ENCODE measurements around the gene KPNB1. TPM values are rescaled to one million over a fixed set of nuclear protein-coding genes. Genes with fewer than 3 reads are reported as not detected.

KPNB1 gene
- total RNA-seq, 1 donor from 2014 or later, result 174 TPM

GRCh38 chr17:47696717-47697642, 47.3 kb downstream of the KPNB1 start:
- DNase-seq, result no peak

GRCh38 chr17:47697906-47698711, 48.4 kb downstream of the KPNB1 start:
- no peak for DNase-seq

GRCh38 chr17:47698749-47699535, 49.2 kb downstream of the KPNB1 start:
- peak; percentile 72 for DNase-seq

- no peak for DNase-seq
These were observed 49.8 kb downstream of the KPNB1 start for GRCh38 chr17:47699536-47699840.

- no peak for DNase-seq
These were observed 51.0 kb downstream of the KPNB1 start for GRCh38 chr17:47700471-47701449.

GRCh38 chr17:47701608-47702007, 51.9 kb downstream of the KPNB1 start:
- DNase-seq, result no peak

GRCh38 chr17:47702391-47702995, 52.8 kb downstream of the KPNB1 start:
- DNase-seq, result no peak

GRCh38 chr17:47703191-47703591, 53.5 kb downstream of the KPNB1 start:
- no peak for DNase-seq

- DNase-seq, result no peak
These were observed 54.0 kb downstream of the KPNB1 start for GRCh38 chr17:47703671-47704070.

GRCh38 chr17:47704116-47704515, 54.4 kb downstream of the KPNB1 start:
- no peak for DNase-seq

- no peak for DNase-seq
These were observed 55.0 kb downstream of the KPNB1 start for GRCh38 chr17:47704736-47705135.

- no peak for DNase-seq
These were observed 56.1 kb downstream of the KPNB1 start for GRCh38 chr17:47705536-47706530.

GRCh38 chr17:47707056-47707804, 57.5 kb downstream of the KPNB1 start:
- DNase-seq, result peak; percentile 89

GRCh38 chr17:47707884-47708283, 58.2 kb downstream of the KPNB1 start:
- no peak for DNase-seq

GRCh38 chr17:47708312-47708863, 58.7 kb downstream of the KPNB1 start:
- DNase-seq, result no peak

- DNase-seq, result peak; percentile 60
These were observed 59.3 kb downstream of the KPNB1 start for GRCh38 chr17:47708864-47709541.

- DNase-seq, result no peak
These were observed 59.9 kb downstream of the KPNB1 start for GRCh38 chr17:47709594-47709993.
